ENCODE measurements around the gene MAP3K9. TPM values are rescaled to one million over a fixed set of nuclear protein-coding genes. Genes with fewer than 3 reads are reported as not detected.

MAP3K9 gene
- total and polyA plus RNA-seq, 10 of the 15 experiments (the other 5 are each of a cell fraction or from before 2014, with no cell fraction given), result 0.48 to 7.9 (median 2.9) TPM

GRCh38 chr14:70785556-70785955 is 23.8 kb downstream of the MAP3K9 start:
- TF ChIP-seq, protein P1, sequence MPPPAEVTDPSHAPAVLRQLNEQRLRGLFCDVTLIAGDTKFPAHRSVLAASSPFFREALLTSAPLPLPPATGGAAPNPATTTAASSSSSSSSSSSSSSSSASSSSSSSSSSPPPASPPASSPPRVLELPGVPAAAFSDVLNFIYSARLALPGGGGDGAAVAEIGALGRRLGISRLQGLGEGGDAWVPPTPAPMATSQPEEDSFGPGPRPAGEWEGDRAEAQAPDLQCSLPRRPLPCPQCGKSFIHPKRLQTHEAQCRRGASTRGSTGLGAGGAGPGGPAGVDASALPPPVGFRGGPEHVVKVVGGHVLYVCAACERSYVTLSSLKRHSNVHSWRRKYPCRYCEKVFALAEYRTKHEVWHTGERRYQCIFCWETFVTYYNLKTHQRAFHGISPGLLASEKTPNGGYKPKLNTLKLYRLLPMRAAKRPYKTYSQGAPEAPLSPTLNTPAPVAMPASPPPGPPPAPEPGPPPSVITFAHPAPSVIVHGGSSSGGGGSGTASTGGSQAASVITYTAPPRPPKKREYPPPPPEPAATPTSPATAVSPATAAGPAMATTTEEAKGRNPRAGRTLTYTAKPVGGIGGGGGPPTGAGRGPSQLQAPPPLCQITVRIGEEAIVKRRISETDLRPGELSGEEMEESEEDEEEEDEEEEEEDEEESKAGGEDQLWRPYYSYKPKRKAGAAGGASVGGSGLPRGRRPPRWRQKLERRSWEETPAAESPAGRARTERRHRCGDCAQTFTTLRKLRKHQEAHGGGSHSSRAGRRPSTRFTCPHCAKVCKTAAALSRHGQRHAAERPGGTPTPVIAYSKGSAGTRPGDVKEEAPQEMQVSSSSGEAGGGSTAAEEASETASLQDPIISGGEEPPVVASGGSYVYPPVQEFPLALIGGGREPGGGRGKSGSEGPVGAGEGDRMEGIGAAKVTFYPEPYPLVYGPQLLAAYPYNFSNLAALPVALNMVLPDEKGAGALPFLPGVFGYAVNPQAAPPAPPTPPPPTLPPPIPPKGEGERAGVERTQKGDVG (CRISPR knock-in tag; IDR thresholded peaks at IDR 0.05), result no peak
- TF ChIP-seq CREM (IDR thresholded peaks at IDR 0.05; ENCODE audit: low read depth) (no peak), GATAD2B (conservative IDR thresholded peaks at IDR 0.05; ENCODE audit: low read depth) (no peak), BACH1 (IDR thresholded peaks at IDR 0.05; ENCODE audit: borderline replicate concordance) (no peak), MXI1 (IDR thresholded peaks at IDR 0.05; ENCODE audit: low read depth, low read length) (no peak), ZBED1 (IDR thresholded peaks at IDR 0.05; ENCODE audit: borderline replicate concordance) (no peak)
- DNase-seq (ENCODE audit: low read depth, low spot score), result no peak
- FAIRE-seq, result no peak
- ChIA-PET POLR2A (no interaction called here), RAD21 (ENCODE audit: unreplicated experiment) (no interaction called here), CTCF (no interaction called here), SMC1A (ENCODE audit: uncharacterized antibody, unreplicated experiment) (no interaction called here)
- intact Hi-C loops (cut with micrococcal nuclease; ENCODE audit: unreplicated experiment) (no loop called here), in situ Hi-C loops (cut with MboI) (no loop called here)
- no peaks in the 10 kb centered on the region for H3K79me2 ChIP-seq (ENCODE audit: control insufficient read depth, insufficient read depth, low read length)
- no peak for ATAC-seq
- H3K4me1 ChIP-seq (ENCODE audit: control insufficient read depth, insufficient read depth, low read length), result peaks cover 21% of the 10 kb centered on the region
- H3K9me3 ChIP-seq (replicated peaks; ENCODE audit: control insufficient read depth, insufficient read depth, low read length), result no peaks in the 10 kb centered on the region
- no peak overlapping the region for H2AFZ ChIP-seq (ENCODE audit: control insufficient read depth, low read depth, low read length)
- no peak overlapping the region for H3K9ac ChIP-seq (ENCODE audit: control insufficient read depth, insufficient read depth, low read length)
- no peak overlapping the region for H3K27ac ChIP-seq (ENCODE audit: control insufficient read depth, insufficient read depth)
- H3K36me3 ChIP-seq (ENCODE audit: control insufficient read depth in 2 of 2, insufficient read depth in 2 of 2, low read length in 1 of 2), result no peaks in the 10 kb centered on the region; a peak in 2 of 4 replicates
- 97% methylated on average over 9 of the region's 9 CpGs for WGBS (ENCODE audit: insufficient coverage, insufficient replicate concordance, low lambda C conversion rate, missing lambda C conversion rate)
- H4K20me1 ChIP-seq (ENCODE audit: control insufficient read depth, insufficient read depth), result no peaks in the 10 kb centered on the region
- no peak overlapping the region for H3K4me2 ChIP-seq (ENCODE audit: control insufficient read depth, insufficient read depth)
- H3K27me3 ChIP-seq (replicated peaks in 1 of 2; ENCODE audit: control insufficient read depth in 2 of 2, insufficient read depth in 2 of 2, low read length in 1 of 2), result no peaks in the 10 kb centered on the region
- BruUV-seq (replicated peaks), result no TSS peak
- H3K4me3 ChIP-seq, result no peak overlapping the region
